GM12891 (cell line): ENCODE measurements around the gene SMAD4.

Source experiments
- PAX5 ChIP-seq: IDR thresholded peaks from 2 replicates; pipeline ENCODE4 v1.6.1; 2011; ENCODE audit warnings: low read length, moderate library complexity, mild to moderate bottlenecking; ENCODE audit not compliant: insufficient read depth, severe bottlenecking
- POLR2A ChIP-seq: IDR thresholded peaks from 2 replicates; pipeline ENCODE4 v1.6.1; 2011; ENCODE audit warnings: low read depth, low read length, control low read depth
- POLR2AphosphoS5 ChIP-seq: IDR thresholded peaks from 2 replicates; pipeline ENCODE4 v1.6.1; 2011; ENCODE audit warnings: low read depth, low read length, control low read depth
- TAF1 ChIP-seq: IDR thresholded peaks from 2 replicates; pipeline ENCODE4 v1.6.1; 2011; ENCODE audit warnings: low read depth, low read length, control low read depth

GRCh38 chr18:51122266-51123045, 92.4 kb downstream of the SMAD4 start:
- no peak for TF ChIP-seq POLR2A
- no peak for TF ChIP-seq POLR2AphosphoS5
- TF ChIP-seq TAF1: no peak
- no peak for TF ChIP-seq PAX5
